OCI-LY3 (cell line): ENCODE measurements around the gene ZAP70.

Experiments
- H2AFZ ChIP-seq: fragments of 200-600, 300-600 bp; shearing (Covaris generic); 2 replicates; pipeline ENCODE4 v1.6.0; 2014; ENCODE audit warnings: antibody characterized with exemption, low read depth, low read length
- H3K27ac ChIP-seq: fragments of 200-600, 300-600 bp; sonication (generic); 2 replicates; pipeline ENCODE4 v1.5.1; 2014; ENCODE audit warnings: mild to moderate bottlenecking, low read length, moderate library complexity, mixed read lengths
- H3K27me3 ChIP-seq: fragments of 200-600, 300-600 bp; sonication (generic); 2 replicates; pipeline ENCODE4 v1.6.1; 2014; ENCODE audit warnings: low read depth, low read length, mixed read lengths
- H3K36me3 ChIP-seq: fragments of 200-600, 300-600 bp; sonication (generic); replicated peaks from 2 replicates; pipeline ENCODE3; 2014; ENCODE audit warnings: low read depth, low read length, mixed read lengths
- H3K4me1 ChIP-seq: fragments of 300-600, 200-600 bp; sonication (generic); 2 replicates; pipeline ENCODE4 v1.6.1; 2014; ENCODE audit warnings: low read length, mixed read lengths
- H3K4me2 ChIP-seq: fragments of 200-600, 300-600 bp; sonication (generic); 2 replicates; pipeline ENCODE4 v1.6.1; 2014; ENCODE audit warnings: low read length, mixed read lengths
- H3K4me3 ChIP-seq: fragments of 300-600, 200-600 bp; sonication (generic); 2 replicates; pipeline ENCODE4 v1.5.1; 2014; ENCODE audit warnings: antibody characterized with exemption, mild to moderate bottlenecking, low read length, moderate library complexity
- H3K79me2 ChIP-seq: fragments of 300-600, 200-600 bp; shearing (Covaris generic); 2 replicates; pipeline ENCODE4 v1.6.1; 2014; ENCODE audit warnings: mild to moderate bottlenecking, low read length, mixed read lengths
- H3K9ac ChIP-seq: fragments of 300-600, 200-600 bp; shearing (Covaris generic); 2 replicates; pipeline ENCODE4 v1.6.0; 2014; ENCODE audit warnings: mild to moderate bottlenecking, low read length, moderate library complexity
- H3K9me3 ChIP-seq: fragments of 200-600, 300-600 bp; shearing (Covaris generic); 2 replicates; pipeline ENCODE4 v1.6.1; 2014; ENCODE audit warnings: low read length, mixed read lengths; ENCODE audit not compliant: insufficient read depth
- H4K20me1 ChIP-seq: fragments of 200-600, 300-600 bp; sonication (generic); 2 replicates; pipeline ENCODE4 v1.6.1; 2016; ENCODE audit warnings: low read length, mixed read lengths; ENCODE audit not compliant: insufficient read depth
- EZH2phosphoT487 ChIP-seq: fragments of 200-600 bp; shearing (Covaris generic); IDR thresholded peaks from 2 replicates; pipeline ENCODE4 v1.6.1; 2018; ENCODE audit warnings: antibody characterized with exemption, mixed run types, low read depth
- TF ChIP-seq, protein P1 (sequence below): fragments of 200-600, 300-600 bp; sonication (generic); IDR thresholded peaks from 2 replicates; pipeline ENCODE4 v1.5.1; 2014; ENCODE audit warnings: antibody characterized with exemption, low read length, low read depth

Gene ZAP70

DNA sequence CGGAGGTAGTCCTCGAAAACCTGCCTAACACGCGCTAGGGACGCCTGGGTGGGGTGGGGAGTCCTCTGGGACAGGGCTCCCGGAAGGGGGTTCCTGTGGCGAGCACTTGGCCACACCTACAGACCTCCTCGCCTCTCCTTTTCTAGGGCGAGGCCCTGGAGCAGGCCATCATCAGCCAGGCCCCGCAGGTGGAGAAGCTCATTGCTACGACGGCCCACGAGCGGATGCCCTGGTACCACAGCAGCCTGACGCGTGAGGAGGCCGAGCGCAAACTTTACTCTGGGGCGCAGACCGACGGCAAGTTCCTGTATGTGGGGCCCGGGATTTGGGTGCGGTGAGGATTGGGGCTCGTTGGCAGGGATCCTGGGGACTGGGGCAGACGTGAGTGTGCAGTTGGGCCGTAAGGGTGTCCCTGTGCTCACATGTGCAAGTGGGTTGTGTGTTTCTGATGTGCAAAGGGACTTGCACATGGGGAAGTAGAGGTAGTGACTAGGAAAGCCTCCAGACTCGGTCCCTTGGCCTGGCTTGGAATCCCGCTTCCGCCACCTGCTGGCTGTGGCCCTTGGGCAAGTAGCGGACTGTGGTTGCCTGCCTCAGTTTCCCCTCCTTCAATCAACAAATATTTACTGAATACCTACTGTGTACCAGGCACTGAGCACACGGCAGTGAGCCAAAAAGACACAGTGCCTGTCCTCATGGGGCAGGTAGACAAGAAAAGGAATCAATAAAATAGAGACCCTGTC lies 11.7 kb downstream of the ZAP70 start:
- Histone ChIP-seq H4K20me1 (no peaks in the 10 kb centered on the region), H3K27ac (no peak overlapping the region), H3K9ac (no peak overlapping the region), H3K9me3 (no peaks in the 10 kb centered on the region), H3K36me3 (no peaks in the 10 kb centered on the region), H2AFZ (no peak overlapping the region), H3K4me3 (no peak overlapping the region), H3K79me2 (no peaks in the 10 kb centered on the region), H3K27me3 (no peaks in the 10 kb centered on the region), H3K4me1 (no peaks in the 10 kb centered on the region), H3K4me2 (no peak overlapping the region)
- no peak for TF ChIP-seq EZH2phosphoT487
- TF ChIP-seq, protein P1, sequence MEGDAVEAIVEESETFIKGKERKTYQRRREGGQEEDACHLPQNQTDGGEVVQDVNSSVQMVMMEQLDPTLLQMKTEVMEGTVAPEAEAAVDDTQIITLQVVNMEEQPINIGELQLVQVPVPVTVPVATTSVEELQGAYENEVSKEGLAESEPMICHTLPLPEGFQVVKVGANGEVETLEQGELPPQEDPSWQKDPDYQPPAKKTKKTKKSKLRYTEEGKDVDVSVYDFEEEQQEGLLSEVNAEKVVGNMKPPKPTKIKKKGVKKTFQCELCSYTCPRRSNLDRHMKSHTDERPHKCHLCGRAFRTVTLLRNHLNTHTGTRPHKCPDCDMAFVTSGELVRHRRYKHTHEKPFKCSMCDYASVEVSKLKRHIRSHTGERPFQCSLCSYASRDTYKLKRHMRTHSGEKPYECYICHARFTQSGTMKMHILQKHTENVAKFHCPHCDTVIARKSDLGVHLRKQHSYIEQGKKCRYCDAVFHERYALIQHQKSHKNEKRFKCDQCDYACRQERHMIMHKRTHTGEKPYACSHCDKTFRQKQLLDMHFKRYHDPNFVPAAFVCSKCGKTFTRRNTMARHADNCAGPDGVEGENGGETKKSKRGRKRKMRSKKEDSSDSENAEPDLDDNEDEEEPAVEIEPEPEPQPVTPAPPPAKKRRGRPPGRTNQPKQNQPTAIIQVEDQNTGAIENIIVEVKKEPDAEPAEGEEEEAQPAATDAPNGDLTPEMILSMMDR, result no peak

DNA sequence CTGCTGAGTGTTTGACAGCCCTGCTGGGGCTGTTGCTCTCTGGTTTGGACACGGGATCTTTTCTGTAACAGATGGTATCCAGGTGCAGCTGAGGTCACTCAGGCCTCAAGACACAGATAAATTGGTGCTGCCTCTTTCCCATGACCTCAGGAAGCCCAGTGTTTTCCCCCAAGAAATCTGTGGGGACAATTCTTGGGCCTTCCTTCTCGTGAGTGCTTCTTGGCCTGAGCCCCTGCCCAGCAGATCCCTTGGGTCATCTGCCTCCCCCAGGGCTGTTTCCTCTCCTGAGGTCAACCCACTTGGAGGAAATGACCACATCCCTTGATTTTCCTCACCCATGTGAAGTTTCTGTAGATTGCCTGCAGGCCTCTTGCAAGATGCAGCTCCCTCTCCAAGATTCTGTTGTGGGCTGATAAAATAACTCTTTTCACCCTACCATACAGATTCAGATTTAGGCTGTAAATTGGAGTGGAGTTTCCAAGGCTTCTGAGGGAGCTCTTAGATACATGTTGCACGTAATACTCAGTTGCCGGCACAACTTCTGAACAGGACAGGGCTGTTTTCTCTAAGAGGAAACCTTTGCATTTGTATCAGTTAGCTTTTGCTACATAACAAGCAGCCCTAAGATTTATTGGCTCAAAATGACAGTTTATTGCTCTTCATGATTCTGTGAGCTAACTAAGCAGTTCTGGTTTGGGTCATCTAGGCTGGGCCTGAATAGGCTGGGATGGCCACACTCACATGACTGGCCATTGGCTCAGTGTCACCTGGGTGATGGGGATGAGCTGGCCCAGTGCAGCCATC lies 13.1 kb downstream of the ZAP70 start:
- Histone ChIP-seq H2AFZ (no peak overlapping the region), H3K27ac (no peak overlapping the region), H4K20me1 (no peaks in the 10 kb centered on the region), H3K4me2 (no peak overlapping the region), H3K27me3 (no peaks in the 10 kb centered on the region), H3K36me3 (no peaks in the 10 kb centered on the region), H3K79me2 (no peaks in the 10 kb centered on the region), H3K9me3 (no peaks in the 10 kb centered on the region; the same call in 1 of the 2 replicates), H3K9ac (no peak overlapping the region), H3K4me3 (no peak overlapping the region), H3K4me1 (no peaks in the 10 kb centered on the region)
- no peak for TF ChIP-seq EZH2phosphoT487
- TF ChIP-seq, protein P1, result no peak

DNA sequence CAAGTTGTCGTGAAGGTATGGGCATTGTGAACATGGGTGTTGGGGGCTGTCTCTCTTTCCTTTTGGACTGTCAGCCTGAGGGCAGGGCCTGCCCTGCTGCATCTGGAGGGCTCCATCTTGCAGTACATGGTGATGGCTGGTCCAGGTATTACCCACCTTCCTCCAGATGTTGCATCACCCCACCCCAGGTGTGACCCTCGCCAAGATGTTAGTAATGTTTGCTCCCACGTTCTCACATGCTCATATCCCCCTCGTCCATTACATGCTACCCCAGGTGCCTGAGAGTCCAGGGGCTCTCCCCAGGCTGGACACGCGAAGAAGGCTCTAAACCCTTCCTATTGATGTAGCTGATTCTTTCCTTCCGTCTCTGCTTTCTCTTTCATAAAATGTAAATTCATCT lies 13.9 kb downstream of the ZAP70 start:
- H3K79me2 ChIP-seq, result no peaks in the 10 kb centered on the region
- no peaks in the 10 kb centered on the region; the same call in 1 of the 2 replicates for H3K9me3 ChIP-seq
- no peak overlapping the region for H3K4me2 ChIP-seq
- no peak overlapping the region for H3K9ac ChIP-seq
- H2AFZ ChIP-seq, result no peak overlapping the region
- no peaks in the 10 kb centered on the region for H3K36me3 ChIP-seq
- TF ChIP-seq EZH2phosphoT487, result no peak
- TF ChIP-seq, protein P1, result no peak
- no peak overlapping the region for H3K27ac ChIP-seq
- no peaks in the 10 kb centered on the region for H4K20me1 ChIP-seq
- no peaks in the 10 kb centered on the region for H3K27me3 ChIP-seq
- H3K4me1 ChIP-seq, result no peaks in the 10 kb centered on the region
- no peak overlapping the region for H3K4me3 ChIP-seq

DNA sequence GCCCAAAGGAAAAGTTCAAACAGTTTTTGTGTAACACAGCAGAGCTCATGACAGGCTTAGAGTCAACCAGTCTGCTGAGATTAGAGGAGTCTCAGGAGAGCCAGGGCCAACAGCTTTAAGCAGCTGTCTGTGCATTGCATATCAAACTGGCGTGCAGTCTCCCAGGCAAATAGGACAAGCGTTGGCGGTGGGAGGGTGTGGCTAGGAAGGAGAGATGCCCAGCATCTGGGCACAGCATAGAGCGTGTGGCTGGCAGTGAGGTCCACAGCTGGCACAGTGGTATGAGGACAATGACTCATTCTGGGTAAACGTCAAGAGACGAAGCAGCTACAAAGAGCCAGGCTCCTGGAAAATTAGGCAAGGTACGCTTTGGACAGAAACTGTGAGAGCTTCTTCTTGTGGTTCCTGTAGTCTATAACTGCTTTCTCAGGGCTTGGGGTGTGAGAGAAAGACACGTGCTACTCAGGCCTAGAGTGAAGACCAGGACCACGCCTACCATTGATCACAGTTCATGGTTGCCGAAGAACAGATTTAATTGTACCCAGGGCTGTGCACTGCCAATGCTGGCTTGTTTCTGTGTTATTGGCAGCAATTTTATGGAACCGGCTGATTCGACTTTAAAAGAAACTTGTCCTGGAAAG lies 14.8 kb downstream of the ZAP70 start:
- Histone ChIP-seq H3K9ac (no peak overlapping the region), H3K79me2 (no peaks in the 10 kb centered on the region), H3K9me3 (no peaks in the 10 kb centered on the region; the same call in 1 of the 2 replicates), H3K27me3 (no peaks in the 10 kb centered on the region), H4K20me1 (no peaks in the 10 kb centered on the region), H3K4me2 (no peak overlapping the region), H3K27ac (no peak overlapping the region), H3K4me1 (no peaks in the 10 kb centered on the region), H3K36me3 (no peaks in the 10 kb centered on the region), H2AFZ (no peak overlapping the region), H3K4me3 (no peak overlapping the region)
- TF ChIP-seq EZH2phosphoT487, result no peak
- TF ChIP-seq, protein P1, result no peak
